ENCODE measurements around the gene MAP3K13.

The MAP3K13 gene

GRCh38 chr3:185420762-185421161 is 57.8 kb downstream of the MAP3K13 start:
- Histone ChIP-seq H3K36me3 (ENCODE audit: insufficient read depth, low read length) (no peaks in the 10 kb centered on the region), H3K4me3 (ENCODE audit: low read depth in 1 of 2, low read length in 2 of 2) (no peak overlapping the region), H3K4me1 (ENCODE audit: insufficient read depth, low read length) (no peaks in the 10 kb centered on the region), H3K9me3 (ENCODE audit: insufficient read depth, low read length, severe bottlenecking) (no peaks in the 10 kb centered on the region), H3K9ac (ENCODE audit: low read depth, low read length) (no peak overlapping the region), H2AFZ (ENCODE audit: low read depth, low read length) (no peak overlapping the region), H3K4me2 (ENCODE audit: insufficient read depth, low read length) (no peak overlapping the region), H4K20me1 (ENCODE audit: insufficient read depth, low read length) (no peaks in the 10 kb centered on the region), H3K27ac (ENCODE audit: low read length) (no peak overlapping the region), H3K79me2 (ENCODE audit: insufficient read depth, low read length) (no peaks in the 10 kb centered on the region), H3K27me3 (ENCODE audit: insufficient read depth, low read length, poor library complexity) (no peaks in the 10 kb centered on the region)
- TF ChIP-seq CTCF (IDR thresholded peaks at IDR 0.05; ENCODE audit: borderline replicate concordance, extremely low read depth, low read length, poor library complexity, severe bottlenecking) = no peak
- TF ChIP-seq EZH2 (IDR thresholded peaks at IDR 0.05; ENCODE audit: borderline replicate concordance, low read depth, low read length, severe bottlenecking) = no peak
- DNase-seq (no peak), ATAC-seq (ENCODE audit: insufficient read depth, low read depth) (no peak)

GRCh38 chr3:185421577-185422232 is 58.8 kb downstream of the MAP3K13 start:
- Histone ChIP-seq H3K27ac (ENCODE audit: low read length) (no peak overlapping the region), H3K4me1 (ENCODE audit: insufficient read depth, low read length) (no peaks in the 10 kb centered on the region), H3K9ac (ENCODE audit: low read depth, low read length) (no peak overlapping the region), H3K4me2 (ENCODE audit: insufficient read depth, low read length) (no peak overlapping the region), H3K9me3 (ENCODE audit: insufficient read depth, low read length, severe bottlenecking) (no peaks in the 10 kb centered on the region), H2AFZ (ENCODE audit: low read depth, low read length) (no peak overlapping the region), H3K27me3 (ENCODE audit: insufficient read depth, low read length, poor library complexity) (no peaks in the 10 kb centered on the region), H3K79me2 (ENCODE audit: insufficient read depth, low read length) (no peaks in the 10 kb centered on the region), H3K36me3 (ENCODE audit: insufficient read depth, low read length) (no peaks in the 10 kb centered on the region), H3K4me3 (ENCODE audit: low read depth in 1 of 2, low read length in 2 of 2) (no peak overlapping the region), H4K20me1 (ENCODE audit: insufficient read depth, low read length) (no peaks in the 10 kb centered on the region)
- ATAC-seq (ENCODE audit: insufficient read depth, low read depth) (no peak), DNase-seq (no peak)
- no peak for TF ChIP-seq EZH2 (IDR thresholded peaks at IDR 0.05; ENCODE audit: borderline replicate concordance, low read depth, low read length, severe bottlenecking)
- no peak for TF ChIP-seq CTCF (IDR thresholded peaks at IDR 0.05; ENCODE audit: borderline replicate concordance, extremely low read depth, low read length, poor library complexity, severe bottlenecking)

- H3K27me3 ChIP-seq (ENCODE audit: insufficient read depth, low read length, poor library complexity) = no peaks in the 10 kb centered on the region
- H3K9ac ChIP-seq (ENCODE audit: low read depth, low read length) = no peak overlapping the region
- H3K9me3 ChIP-seq (ENCODE audit: insufficient read depth, low read length, severe bottlenecking) = no peaks in the 10 kb centered on the region
- DNase-seq (no peak), ATAC-seq (ENCODE audit: insufficient read depth, low read depth) (no peak)
- H3K4me1 ChIP-seq (ENCODE audit: insufficient read depth, low read length) = no peaks in the 10 kb centered on the region
- no peak overlapping the region for H3K27ac ChIP-seq (ENCODE audit: low read length)
- H3K4me3 ChIP-seq (ENCODE audit: low read depth in 1 of 2, low read length in 2 of 2) = no peak overlapping the region
- no peaks in the 10 kb centered on the region for H4K20me1 ChIP-seq (ENCODE audit: insufficient read depth, low read length)
- H3K4me2 ChIP-seq (ENCODE audit: insufficient read depth, low read length) = no peak overlapping the region
- TF ChIP-seq CTCF (IDR thresholded peaks at IDR 0.05; ENCODE audit: borderline replicate concordance, extremely low read depth, low read length, poor library complexity, severe bottlenecking) (no peak), EZH2 (IDR thresholded peaks at IDR 0.05; ENCODE audit: borderline replicate concordance, low read depth, low read length, severe bottlenecking) (no peak)
- no peaks in the 10 kb centered on the region for H3K36me3 ChIP-seq (ENCODE audit: insufficient read depth, low read length)
- no peaks in the 10 kb centered on the region for H3K79me2 ChIP-seq (ENCODE audit: insufficient read depth, low read length)
- H2AFZ ChIP-seq (ENCODE audit: low read depth, low read length) = no peak overlapping the region
These were observed 59.7 kb downstream of the MAP3K13 start for GRCh38 chr3:185422677-185423076.

Data from DND-41 (cell line).